HG03103 (cell line): ENCODE measurements around the gene FYN.
"Not testable (repeated sequence)": the region's sequence is repeated elsewhere in the genome, so short reads cannot be mapped to it uniquely, and the experiment has no call there.

Experiments
- ATAC-seq: cut with Tn5 transposase; IDR thresholded peaks from one replicate; pipeline ENCODE4 v1.9.1; 2021; ENCODE audit warnings: low read depth; ENCODE audit not compliant: unreplicated experiment

FYN gene

DNA sequence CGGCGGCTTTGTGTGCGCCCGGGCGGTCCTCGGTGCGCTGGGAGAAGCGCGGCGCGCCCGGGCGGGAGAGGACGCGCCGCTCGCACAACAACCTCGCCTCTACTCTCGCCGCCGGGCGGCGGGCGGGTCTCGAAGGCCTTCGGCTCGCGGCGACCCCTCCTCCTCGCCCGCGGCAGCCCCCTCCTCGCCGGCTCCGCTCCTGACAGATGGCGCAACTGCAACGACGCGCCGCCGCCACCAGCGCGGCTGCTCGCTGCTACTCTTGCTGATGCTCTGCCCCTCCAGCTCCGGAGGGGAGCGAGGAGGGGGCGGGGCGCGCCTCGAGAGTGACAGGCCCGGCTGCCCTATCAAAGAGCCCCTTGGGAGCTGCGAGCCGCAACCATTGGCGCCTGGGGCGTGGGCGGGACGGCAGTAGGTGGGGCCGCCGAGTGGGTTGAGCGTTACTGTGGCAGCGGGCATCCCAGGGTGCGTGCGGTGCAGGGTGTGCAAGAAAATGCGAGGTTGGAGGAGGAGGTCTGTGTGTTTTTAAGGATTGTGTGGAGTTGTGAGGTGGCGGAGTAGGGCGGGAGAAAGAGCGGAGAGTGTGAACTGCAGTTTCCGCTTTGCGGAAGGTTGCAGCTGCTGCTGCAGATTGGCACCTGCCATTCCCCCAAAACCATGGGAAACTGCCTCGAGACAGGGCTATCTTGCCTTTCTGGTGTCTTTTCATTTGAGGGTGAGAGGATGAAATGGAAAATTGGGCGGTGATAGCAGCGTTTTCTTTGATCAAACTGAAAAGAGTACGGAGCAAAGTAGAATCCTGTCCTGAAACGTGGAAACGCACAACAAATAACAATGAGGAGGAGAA is at the start of gene FYN:
Gene FYN (minus strand): TSS at position 275 of the 847 bp plus-strand sequence. CDS start 153,401 bp downstream, outside the sequence.
- ATAC-seq, result peak; percentile 97

- no peak for ATAC-seq
Measured at GRCh38 chr6:111922454-111923297, 49.4 kb upstream of the FYN start.

DNA sequence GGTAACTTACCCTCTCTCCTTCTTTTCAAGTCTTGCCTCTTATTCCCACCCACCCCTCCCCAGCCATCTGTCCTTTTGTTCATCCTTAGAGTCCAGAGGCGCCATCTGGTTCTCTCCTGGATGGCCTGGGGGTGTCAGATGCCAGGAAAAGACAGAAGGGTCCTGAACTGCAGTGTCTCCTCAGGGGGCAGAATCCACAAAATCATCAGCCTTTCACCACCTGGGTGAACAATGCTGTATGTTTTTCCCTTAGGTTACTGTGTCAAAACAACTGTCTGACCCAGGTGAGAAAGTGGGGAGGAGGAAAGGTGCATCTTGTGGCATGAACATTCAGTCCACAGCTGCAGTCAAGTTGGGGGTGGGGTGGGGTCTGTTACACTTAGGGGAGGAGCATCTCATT is 47.9 kb upstream of the FYN start:
- no peak for ATAC-seq

DNA sequence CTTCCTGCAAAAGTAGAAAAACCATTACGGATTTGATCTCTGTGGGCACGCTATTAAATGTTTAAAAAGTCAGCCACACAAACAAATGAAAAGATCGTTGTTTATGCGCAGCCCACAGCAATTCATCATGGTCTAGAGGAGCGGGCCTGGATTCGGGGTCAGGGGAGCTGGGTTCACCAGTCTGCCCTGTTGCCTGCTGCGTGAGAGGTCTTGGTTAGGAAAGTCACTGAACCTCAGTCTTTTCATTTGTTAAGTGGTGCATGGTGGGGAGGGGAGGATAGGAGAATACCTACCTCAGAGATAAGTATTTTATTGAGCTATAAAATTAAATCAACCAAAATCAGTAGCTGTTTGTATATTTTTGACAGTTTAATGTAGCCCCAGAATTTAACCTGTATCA is 47.3 kb upstream of the FYN start:
- ATAC-seq, result no peak

DNA sequence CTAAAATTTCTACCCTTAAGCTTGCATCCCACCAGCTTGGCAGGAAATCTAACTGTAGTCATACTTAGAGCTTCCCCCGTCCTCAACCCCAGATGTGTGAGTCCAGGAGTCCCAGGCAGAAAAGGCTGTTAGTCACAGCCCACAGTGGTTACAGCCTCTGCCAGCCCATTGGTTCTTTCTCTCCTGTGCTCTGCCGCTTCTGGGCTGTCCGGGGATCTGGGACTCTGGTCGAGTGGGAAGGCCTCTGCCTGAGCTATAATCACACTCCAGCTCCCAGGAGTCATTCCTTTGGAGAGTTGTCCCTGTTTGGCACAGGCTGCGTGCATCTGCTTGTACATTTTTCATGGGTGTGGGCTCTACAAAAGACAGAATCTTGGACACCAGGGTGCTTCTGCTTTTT is 45.6 kb upstream of the FYN start:
- no peak for ATAC-seq

DNA sequence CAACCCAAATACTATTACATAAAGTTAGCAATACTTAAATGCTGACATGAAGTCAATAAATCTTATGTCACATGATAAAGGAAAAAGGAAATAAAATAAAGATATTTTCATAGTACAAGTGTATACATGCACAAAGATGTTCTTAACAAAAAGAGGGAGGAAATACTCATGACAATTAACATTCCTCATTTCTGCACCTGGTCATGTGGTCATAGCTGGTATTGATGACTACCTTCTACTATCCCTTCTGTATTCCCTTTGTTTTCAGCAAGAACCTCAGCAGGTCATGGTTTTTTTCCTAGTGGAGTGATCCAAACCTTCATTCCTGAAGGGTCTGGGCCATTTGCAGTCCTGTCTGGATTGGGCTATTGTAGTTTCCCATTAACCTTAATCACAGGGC is 43.5 kb upstream of the FYN start:
- ATAC-seq, result no peak

- ATAC-seq, result no peak
Measured at GRCh38 chr6:111914617-111915016, 41.4 kb upstream of the FYN start.

GRCh38 chr6:111912904-111913303 is 39.7 kb upstream of the FYN start:
- no peak for ATAC-seq

- ATAC-seq, result no peak
Measured at GRCh38 chr6:111911428-111911827, 38.2 kb upstream of the FYN start.

DNA sequence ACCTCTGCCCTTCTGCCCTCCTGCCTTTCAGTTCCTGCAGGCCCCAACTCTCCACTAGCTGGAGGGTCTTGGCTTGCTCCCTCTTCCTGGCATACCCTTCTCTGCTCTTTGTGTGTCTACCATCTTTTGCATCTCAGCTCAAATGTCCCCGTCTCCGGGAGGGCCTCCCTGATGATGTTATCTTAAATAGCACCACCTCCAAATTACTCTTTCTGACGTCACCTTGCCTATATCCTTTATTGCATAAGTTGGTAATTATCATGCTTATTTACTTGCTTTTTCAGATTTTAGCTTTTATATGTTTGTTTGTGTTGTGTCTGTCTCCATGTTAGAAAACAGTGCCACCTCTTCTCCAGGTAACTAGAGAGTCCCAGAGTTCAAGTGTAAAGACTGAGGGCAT is 36.0 kb upstream of the FYN start:
- ATAC-seq, result no peak

DNA sequence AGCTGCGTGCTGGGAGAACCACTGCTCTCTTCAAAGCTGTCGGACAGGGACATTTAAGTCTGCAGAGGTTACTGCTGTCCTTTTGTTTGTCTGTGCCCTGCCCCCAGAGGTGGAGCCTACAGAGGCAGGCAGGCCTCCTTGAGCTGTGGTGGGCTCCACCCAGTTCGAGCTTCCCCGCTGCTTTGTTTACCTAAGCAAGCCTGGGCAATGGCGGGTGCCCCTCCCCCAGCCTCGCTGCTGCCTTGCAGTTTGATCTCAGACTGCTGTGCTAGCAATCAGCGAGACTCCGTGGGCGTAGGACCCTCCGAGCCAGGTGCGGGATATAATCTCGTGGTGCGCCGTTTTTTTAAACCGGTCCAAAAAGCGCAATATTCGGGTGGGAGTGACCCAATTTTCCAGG is 35.1 kb upstream of the FYN start:
- not testable (repeated sequence) for ATAC-seq

GRCh38 chr6:111900735-111901134 is 27.5 kb upstream of the FYN start:
- ATAC-seq, result no peak

DNA sequence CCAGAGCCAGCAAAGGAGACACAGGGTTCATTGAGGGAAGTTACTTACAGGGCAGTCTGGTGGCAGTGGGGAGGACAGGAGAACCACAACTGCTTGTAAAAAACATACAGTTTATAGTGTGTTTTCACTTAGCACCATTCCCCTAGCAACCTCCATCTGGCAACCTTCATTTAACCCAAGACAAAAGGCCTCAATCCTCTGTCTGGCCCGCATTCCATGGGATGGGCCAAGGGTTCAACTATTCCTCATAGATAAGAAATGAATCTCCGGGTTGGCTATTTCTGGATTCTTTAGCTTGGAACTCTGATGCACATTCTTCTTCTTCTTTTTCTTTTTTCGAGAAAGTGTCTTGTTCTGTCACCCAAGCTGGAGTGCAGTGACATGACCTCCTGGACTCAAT is 26.3 kb upstream of the FYN start:
- no peak for ATAC-seq

GRCh38 chr6:111898452-111898851 is 25.2 kb upstream of the FYN start:
- ATAC-seq, result no peak

GRCh38 chr6:111894951-111895350 is 21.7 kb upstream of the FYN start:
- ATAC-seq, result no peak

DNA sequence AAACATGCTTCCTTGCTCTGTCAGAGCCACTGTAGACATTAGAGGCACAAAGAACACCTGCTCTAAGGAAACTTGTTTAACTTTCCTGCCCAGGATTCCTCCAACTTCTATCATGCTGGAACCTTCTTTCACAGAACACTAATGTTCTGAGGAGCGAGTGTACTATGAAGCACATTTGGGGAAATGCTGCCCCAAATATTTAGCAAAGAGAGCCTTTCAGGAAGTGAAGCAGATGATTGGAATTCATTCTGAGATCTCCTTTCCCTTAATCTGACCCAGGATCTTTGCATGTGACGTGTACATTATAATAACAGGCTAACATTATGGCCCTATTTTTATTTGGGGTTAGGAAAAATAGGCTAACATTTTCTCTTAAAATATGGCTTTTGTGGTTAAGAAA is 21.0 kb upstream of the FYN start:
- ATAC-seq, result no peak

DNA sequence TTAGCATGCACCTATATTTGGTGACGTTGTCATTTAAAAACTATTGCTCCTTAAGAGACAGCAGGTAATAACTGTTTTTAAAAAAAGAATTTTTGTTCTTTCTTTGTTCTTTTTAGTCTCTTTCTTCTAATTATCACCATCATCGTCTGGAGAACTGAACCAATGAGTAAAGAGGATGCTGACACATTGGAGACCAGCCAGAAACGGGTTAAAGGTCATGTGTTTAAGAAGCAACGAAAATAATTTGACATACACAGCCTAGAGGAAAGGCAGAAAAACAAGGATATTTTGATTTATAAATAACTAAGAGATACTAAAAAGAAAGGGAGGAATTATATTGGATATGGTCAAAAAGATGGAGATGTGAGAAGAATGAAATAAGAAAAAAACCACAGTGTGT is 19.2 kb upstream of the FYN start:
- ATAC-seq, result no peak

DNA sequence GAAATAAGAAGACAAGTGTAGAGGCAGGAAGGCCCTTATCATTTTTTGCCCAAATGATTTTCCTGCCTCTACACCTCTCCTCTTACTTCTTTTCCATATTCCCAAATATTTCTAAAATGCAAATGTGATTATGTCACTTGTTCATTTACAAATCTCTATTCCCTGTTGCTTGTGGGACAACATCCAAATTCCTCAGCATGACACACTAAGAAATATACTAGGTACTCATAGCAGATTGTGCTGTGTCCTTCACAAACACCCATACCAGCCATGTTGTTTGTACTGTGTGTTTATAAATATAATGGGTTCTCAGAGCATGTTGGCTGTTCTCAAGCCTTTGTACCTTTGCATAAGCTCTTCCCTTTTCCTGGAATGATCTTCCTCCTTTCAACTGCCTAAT is 17.7 kb upstream of the FYN start:
- no peak for ATAC-seq

GRCh38 chr6:111888928-111889695 is 15.9 kb upstream of the FYN start:
- no peak for ATAC-seq

DNA sequence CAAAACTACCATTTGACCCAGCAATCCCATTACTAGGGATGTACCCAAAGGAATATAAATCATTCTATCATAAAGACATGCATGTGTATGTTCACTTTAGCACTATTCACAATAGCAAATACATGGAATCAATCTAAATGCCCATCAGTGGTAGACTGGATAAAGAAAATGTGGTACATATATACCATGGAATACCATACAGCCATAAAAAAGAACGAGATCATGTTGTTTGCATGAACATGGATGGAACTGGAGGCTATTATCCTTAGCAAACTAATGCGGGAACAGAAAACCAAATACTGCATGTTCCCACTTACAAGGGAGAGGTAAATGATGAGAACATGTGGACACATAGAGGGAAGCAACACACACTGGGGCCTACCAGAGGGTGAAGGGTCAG is 13.5 kb upstream of the FYN start:
- ATAC-seq, result not testable (repeated sequence)
